ENCODE data around the gene PWP2. TPM values are rescaled to one million over a fixed set of nuclear protein-coding genes. Genes with fewer than 3 reads are reported as not detected.

PWP2 gene
- total and polyA plus RNA-seq, 10 of the 15 experiments (the other 5 are each of a cell fraction or from before 2014, with no cell fraction given) = 0.03 to 9.4 (median 2.0) TPM

GRCh38 chr21:44082648-44083440 is 24.4 kb upstream of the PWP2 start:
- FAIRE-seq (no peak), DNase-seq (ENCODE audit: low read depth, low spot score) (no peak), ATAC-seq (no peak)
- no TSS peak for BruUV-seq (replicated peaks)
- TF ChIP-seq POLR2AphosphoS5 (IDR thresholded peaks at IDR 0.05; ENCODE audit: low read length) = no peak
- TF ChIP-seq ZNF274 (IDR thresholded peaks at IDR 0.05; ENCODE audit: insufficient read depth, insufficient read length) = no peak
- TF ChIP-seq KDM1A (IDR thresholded peaks at IDR 0.05; ENCODE audit: borderline replicate concordance) = no peak
- TF ChIP-seq YY1 (IDR thresholded peaks at IDR 0.05; ENCODE audit: low read depth, low read length) = no peak
- TF ChIP-seq MAX (IDR thresholded peaks at IDR 0.05; ENCODE audit: low read depth, low read length) = no peak
- no peak for TF ChIP-seq ZNF217 (IDR thresholded peaks at IDR 0.05)
- no peak for TF ChIP-seq CHD2 (IDR thresholded peaks at IDR 0.05; ENCODE audit: borderline replicate concordance, low read depth, low read length)
- TF ChIP-seq ZBTB40 (IDR thresholded peaks at IDR 0.05; ENCODE audit: borderline replicate concordance) = no peak
- H2AFZ ChIP-seq (ENCODE audit: control insufficient read depth, low read depth, low read length) = no peak overlapping the region
- H3K4me3 ChIP-seq = no peak overlapping the region
- whole genome bisulfite sequencing (ENCODE audit: insufficient coverage, insufficient replicate concordance, low lambda C conversion rate, missing lambda C conversion rate) = 97% methylated on average over 24 of the region's 24 CpGs
- CTCF ChIA-PET = interaction anchor here (1.7 kb wide), 1 partner anchor 69 kb away, joined by 5 read pairs; no protein-coding TSS in a partner anchor
- in situ Hi-C loops (cut with MboI) (no loop called here), intact Hi-C loops (cut with micrococcal nuclease; ENCODE audit: unreplicated experiment) (no loop called here)
- H3K79me2 ChIP-seq (ENCODE audit: control insufficient read depth, insufficient read depth, low read length) = no peaks in the 10 kb centered on the region
- H3K27ac ChIP-seq (ENCODE audit: control insufficient read depth, insufficient read depth) = no peak overlapping the region
- no peaks in the 10 kb centered on the region for H3K4me1 ChIP-seq (ENCODE audit: control insufficient read depth, insufficient read depth, low read length)
- peaks cover 5% of the 10 kb centered on the region; the same call in 1 of the 2 replicates for H4K20me1 ChIP-seq (ENCODE audit: control insufficient read depth, insufficient read depth)
- RAD21 ChIA-PET (ENCODE audit: unreplicated experiment) = no interaction called here
- no peaks in the 10 kb centered on the region for H3K9me3 ChIP-seq (replicated peaks; ENCODE audit: control insufficient read depth, insufficient read depth, low read length)
- peaks cover 42 to 52% of the 10 kb centered on the region in 2 experiments for H3K36me3 ChIP-seq (ENCODE audit: control insufficient read depth in 2 of 2, insufficient read depth in 2 of 2, low read length in 1 of 2)
- POLR2A ChIA-PET = no interaction called here
- H3K4me2 ChIP-seq (ENCODE audit: control insufficient read depth, insufficient read depth) = no peak overlapping the region
- no peak overlapping the region for H3K9ac ChIP-seq (ENCODE audit: control insufficient read depth, insufficient read depth, low read length)
- SMC1A ChIA-PET (ENCODE audit: uncharacterized antibody, unreplicated experiment) = interaction anchor here (0.9 to 2.4 kb wide), 2 partner anchors 8 to 69 kb away, joined by 3 to 6 read pairs; no protein-coding TSS in a partner anchor
- H3K27me3 ChIP-seq (replicated peaks in 1 of 2; ENCODE audit: control insufficient read depth in 2 of 2, insufficient read depth in 2 of 2, low read length in 1 of 2) = no peaks in the 10 kb centered on the region
